HepG2 (cell line): ENCODE measurements around the gene MOV10L1.

Experiments
- CBFB ChIP-seq: sonication (generic); formaldehyde crosslinking; IDR thresholded peaks from 2 replicates; pipeline ENCODE4 v1.4.0; 2020; ENCODE audit warnings: missing genetic modification reagents
- CEBPB ChIP-seq: IDR thresholded peaks from 2 replicates; pipeline ENCODE4 v1.6.1; 2011; ENCODE audit warnings: low read depth, low read length, improper control_type of control experiment, borderline replicate concordance
- CTCF ChIP-seq: sonication (generic); formaldehyde crosslinking; IDR thresholded peaks from 2 replicates; pipeline ENCODE4 v1.5.0; 2020; ENCODE audit warnings: mild to moderate bottlenecking, missing genetic modification reagents, moderate library complexity
- HMG20A ChIP-seq: IDR thresholded peaks from 2 replicates; pipeline ENCODE4 v1.6.1; 2016; ENCODE audit warnings: borderline replicate concordance
- MNT ChIP-seq: fragments of 450-650 bp; IDR thresholded peaks from 2 replicates; pipeline ENCODE4 v1.6.1; 2016
- MTA1 ChIP-seq: sonication (generic); formaldehyde crosslinking; IDR thresholded peaks from 2 replicates; pipeline ENCODE4 v1.4.0; 2020; ENCODE audit warnings: missing genetic modification reagents, mild to moderate bottlenecking, borderline replicate concordance
- POLR2A ChIP-seq, 2 experiments: IDR thresholded peaks; 2 replicates each; pipeline ENCODE4 v1.6.1; 2011; ENCODE audit warnings: low read depth in 2 of 2, low read length in 2 of 2, mild to moderate bottlenecking in 1 of 2, moderate library complexity in 1 of 2; ENCODE audit not compliant: insufficient read depth in 1 of 2
- REST ChIP-seq, 2 experiments: IDR thresholded peaks; 2 replicates each; pipeline ENCODE4 v1.6.1; 2011 to 2012; ENCODE audit warnings: low read length in 2 of 2, borderline replicate concordance in 1 of 2, low read depth in 1 of 2, mild to moderate bottlenecking in 1 of 2, moderate library complexity in 1 of 2
- SNAPC4 ChIP-seq: sonication (generic); formaldehyde crosslinking; IDR thresholded peaks from 2 replicates; pipeline ENCODE4 v1.4.0; 2020; ENCODE audit warnings: mild to moderate bottlenecking, missing genetic modification reagents
- TCF7 ChIP-seq: sonication (generic); IDR thresholded peaks from 2 replicates; pipeline ENCODE4 v1.6.1; 2016; ENCODE audit warnings: antibody characterized with exemption, low read depth
- USF2 ChIP-seq, 2 experiments: sonication (generic) in 1 of 2; formaldehyde crosslinking in 1 of 2; IDR thresholded peaks; 2 replicates each; pipeline versions ENCODE4 v1.5.1 to v1.6.1; 2011 to 2020; ENCODE audit warnings: borderline replicate concordance in 1 of 2, low read depth in 1 of 2, low read length in 1 of 2, mild to moderate bottlenecking in 1 of 2, missing genetic modification reagents in 1 of 2, moderate library complexity in 1 of 2
- ZNF550 ChIP-seq: sonication (generic); formaldehyde crosslinking; IDR thresholded peaks from 2 replicates; pipeline ENCODE4 v1.4.0; 2020; ENCODE audit warnings: mild to moderate bottlenecking, missing genetic modification reagents, borderline replicate concordance
- ZNF703 ChIP-seq: sonication (generic); formaldehyde crosslinking; IDR thresholded peaks from 2 replicates; pipeline ENCODE4 v1.5.1; 2020; ENCODE audit warnings: missing genetic modification reagents, mild to moderate bottlenecking, moderate library complexity, borderline replicate concordance
- ZNF816 ChIP-seq: sonication (generic); formaldehyde crosslinking; IDR thresholded peaks from 2 replicates; pipeline ENCODE4 v1.8.0; 2022; ENCODE audit warnings: missing genetic modification reagents, mild to moderate bottlenecking, borderline replicate concordance

- TF ChIP-seq CTCF (CRISPR knock-in tag) = no peak
- no peak for TF ChIP-seq ZNF550
- TF ChIP-seq POLR2A (IDR thresholded peaks at IDR 0.05; ENCODE audit: insufficient read depth in 1 of 2, low read depth in 2 of 2, low read length in 2 of 2) = no peak
- TF ChIP-seq USF2 (IDR thresholded peaks at IDR 0.05; ENCODE audit: low read depth, low read length) = no peak
- no peak for TF ChIP-seq USF2 (CRISPR knock-in tag; IDR thresholded peaks at IDR 0.05; ENCODE audit: borderline replicate concordance)
- TF ChIP-seq CBFB (CRISPR knock-in tag) = no peak
- TF ChIP-seq MNT = no peak
- TF ChIP-seq ZNF703 (CRISPR knock-in tag) = no peak
- TF ChIP-seq ZNF816 (CRISPR knock-in tag) = no peak
- TF ChIP-seq CEBPB = no peak
- no peak for TF ChIP-seq MTA1 (CRISPR knock-in tag)
- no peak for TF ChIP-seq SNAPC4
- no peak for TF ChIP-seq TCF7
- TF ChIP-seq REST (IDR thresholded peaks at IDR 0.05; ENCODE audit: borderline replicate concordance in 1 of 2, low read depth in 1 of 2, low read length in 2 of 2) = no peak
- TF ChIP-seq HMG20A (CRISPR knock-in tag) = no peak
Observed at GRCh38 chr22:50176850-50177536, 87.2 kb downstream of the MOV10L1 start.
